WTC11 (cell line): ENCODE data around the gene RUNX1.

ENCODE experiments used
- ATF2 ChIP-seq: sonication (generic); formaldehyde crosslinking; IDR thresholded peaks from 2 replicates; pipeline ENCODE4 v1.8.1; 2022; ENCODE audit warnings: low read depth, missing genetic modification reagents, borderline replicate concordance
- CTCF ChIP-seq: fragments of 200-600 bp; IDR thresholded peaks from 2 replicates; pipeline ENCODE4 v1.8.0; 2022; ENCODE audit warnings: antibody characterized with exemption
- MAX ChIP-seq: sonication (generic); formaldehyde crosslinking; IDR thresholded peaks from 2 replicates; pipeline ENCODE4 v1.8.0; 2022; ENCODE audit warnings: mild to moderate bottlenecking, missing genetic modification reagents
- NFYB ChIP-seq: sonication (generic); formaldehyde crosslinking; conservative IDR thresholded peaks from 2 replicates; pipeline ENCODE4 v1.8.0; 2022; ENCODE audit warnings: low read depth, missing genetic modification reagents
- TEAD4 ChIP-seq: sonication (generic); formaldehyde crosslinking; IDR thresholded peaks from 2 replicates; pipeline ENCODE4 v1.8.0; 2022; ENCODE audit warnings: mild to moderate bottlenecking, missing genetic modification reagents
- USF1 ChIP-seq: sonication (generic); formaldehyde crosslinking; IDR thresholded peaks from 2 replicates; pipeline ENCODE4 v1.8.0; 2022; ENCODE audit warnings: mild to moderate bottlenecking, missing genetic modification reagents
- ZNF671 ChIP-seq: fragments of 250-450 bp; sonication (Bioruptor Pico); IDR thresholded peaks from 2 replicates; pipeline ENCODE4 v1.8.0; 2021; ENCODE audit warnings: mild to moderate bottlenecking

- no peak for TF ChIP-seq ZNF671 (CRISPR knock-in tag)
- TF ChIP-seq CTCF = no peak
- no peak for TF ChIP-seq TEAD4 (CRISPR knock-in tag)
- TF ChIP-seq ATF2 (CRISPR knock-in tag) = no peak
- no peak for TF ChIP-seq MAX
- no peak for TF ChIP-seq USF1 (CRISPR knock-in tag)
- TF ChIP-seq NFYB (CRISPR knock-in tag) = no peak
Measured at GRCh38 chr21:35050348-35051286, 1.5 kb upstream of the RUNX1 start.
